Kidney capillary endothelial cell (primary cell): ENCODE measurements around the gene NDUFS1.
"Not testable (repeated sequence)": the region's sequence is repeated elsewhere in the genome, so short reads cannot be mapped to it uniquely, and the experiment has no call there.

Source experiments
- DNase-seq: peaks from one replicate; pipeline ENCODE4 v3.0.0-alpha.2; 2018; ENCODE audit warnings: low spot score

Gene NDUFS1

DNA sequence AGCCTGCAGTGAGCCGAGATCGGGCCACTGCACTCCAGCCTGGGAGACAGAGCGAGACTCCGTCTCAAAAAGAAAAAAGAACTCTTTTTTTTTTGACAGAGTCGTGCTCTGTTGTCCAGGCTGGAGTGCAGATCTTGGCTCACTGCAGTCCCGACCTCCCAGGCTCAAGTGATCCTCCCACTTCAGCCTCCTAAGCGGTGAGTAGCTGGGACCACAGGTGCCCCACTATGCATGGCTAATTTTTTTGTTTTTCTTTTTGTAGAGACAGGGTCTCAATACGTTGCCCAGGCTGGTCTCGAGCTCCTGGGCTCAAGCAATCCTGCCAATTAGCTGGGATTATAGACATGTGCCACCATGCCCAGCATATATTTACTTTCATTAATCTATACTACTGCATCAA is 60.8 kb downstream of the NDUFS1 start:
- DNase-seq, result no peak

- no peak for DNase-seq
These were observed 62.4 kb downstream of the NDUFS1 start for GRCh38 chr2:206096876-206097275.

DNA sequence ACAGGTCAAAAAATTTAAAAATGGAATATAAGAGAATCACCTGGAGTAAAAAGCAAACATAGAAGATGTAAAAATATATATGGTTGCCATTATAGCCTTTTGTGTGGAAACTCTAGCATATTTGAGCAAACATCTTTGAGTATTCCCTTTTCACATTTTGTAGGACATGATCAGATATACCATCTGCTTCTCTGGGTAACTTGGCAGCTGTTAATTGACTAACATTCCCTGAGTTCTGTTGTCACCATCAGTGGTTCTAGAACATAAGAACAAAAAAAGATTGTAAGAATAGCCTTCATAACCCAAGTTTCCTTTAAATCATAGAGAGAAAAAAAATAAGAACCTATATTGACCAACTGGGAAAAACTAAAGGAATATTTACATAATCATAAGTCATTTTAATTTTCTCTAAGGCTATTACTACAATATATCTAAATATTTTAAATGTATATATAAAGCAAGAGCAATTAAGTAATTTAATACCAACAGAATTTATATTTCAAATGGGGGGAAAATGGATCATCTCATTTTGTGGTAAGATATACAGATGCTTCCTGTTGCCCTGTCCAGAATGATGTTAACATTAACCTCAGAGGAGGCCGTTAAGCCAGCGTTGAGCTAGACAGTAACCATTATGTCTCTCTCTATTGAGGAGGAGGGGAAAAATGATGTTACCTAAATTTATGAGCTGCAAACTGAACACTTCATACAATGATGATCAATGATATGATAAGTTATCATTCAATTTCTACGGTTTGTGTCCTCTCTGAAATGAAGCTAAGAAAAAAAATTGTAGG is 63.5 kb downstream of the NDUFS1 start:
- DNase-seq, result no peak

DNA sequence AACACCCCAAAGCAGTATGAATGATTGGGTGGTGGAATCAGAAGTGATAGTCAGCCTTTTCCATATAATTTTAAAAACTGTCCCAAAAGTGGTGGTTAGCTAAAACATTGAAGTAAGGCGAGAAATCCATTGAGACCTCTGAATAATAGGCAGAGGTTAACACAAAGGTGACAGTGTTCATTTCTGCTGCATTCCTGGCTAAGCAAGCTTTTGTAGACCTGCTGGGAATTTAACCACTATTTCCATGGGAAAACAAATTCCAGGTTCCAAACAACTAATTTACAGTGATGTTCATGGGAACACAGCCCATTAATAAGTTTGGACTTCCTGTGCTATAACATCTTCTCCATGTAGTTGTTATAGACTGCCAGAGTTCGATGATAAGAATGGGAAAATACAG is 66.9 kb downstream of the NDUFS1 start:
- no peak for DNase-seq

DNA sequence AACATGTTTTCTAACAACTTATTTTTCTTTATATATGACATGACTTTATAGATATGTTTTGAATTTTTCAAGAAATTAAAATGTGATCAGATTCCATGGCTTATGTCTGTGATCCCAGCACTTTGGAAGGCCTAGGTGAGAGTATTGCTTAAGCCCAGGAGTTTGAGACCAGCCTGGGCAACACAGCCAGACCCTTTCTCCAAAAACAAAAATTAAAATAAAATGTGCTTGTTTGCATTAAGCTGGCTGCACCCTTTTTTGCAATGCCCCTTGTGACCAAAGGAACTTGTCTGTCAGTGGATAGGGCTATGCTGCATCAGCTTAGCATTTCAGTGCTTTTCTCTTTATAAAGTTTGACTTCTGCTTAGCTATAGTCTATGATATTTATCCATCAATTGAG is 71.0 kb downstream of the NDUFS1 start:
- DNase-seq, result no peak

DNA sequence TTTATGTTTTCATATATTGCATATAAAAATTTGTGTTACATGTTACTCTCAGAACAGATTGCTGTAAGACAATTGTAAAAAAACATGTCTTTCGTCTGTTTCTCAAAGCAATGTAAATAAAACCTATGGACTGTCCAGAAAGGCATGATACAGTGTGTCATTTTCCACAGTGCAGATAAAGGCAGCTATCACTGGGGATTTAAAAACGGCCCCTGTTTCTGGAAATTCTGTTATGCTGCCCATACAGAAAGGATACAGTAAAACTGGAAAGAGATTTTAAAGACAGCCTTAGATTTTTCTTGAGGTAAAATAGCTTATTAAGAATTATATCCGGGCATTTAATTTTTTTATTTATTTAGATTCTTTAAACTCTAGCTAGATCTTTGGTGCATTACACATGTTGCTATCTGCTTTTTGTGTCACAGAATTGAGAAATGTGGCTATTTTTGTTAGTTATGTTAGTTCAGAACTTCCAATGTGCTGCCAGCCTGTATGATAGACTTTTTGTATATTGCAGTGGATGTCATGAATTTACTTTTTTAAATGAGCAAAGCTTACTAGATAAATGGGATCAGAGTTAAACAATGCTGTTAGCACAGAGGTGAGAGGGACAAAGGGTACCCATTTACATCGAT is 72.4 kb downstream of the NDUFS1 start:
- DNase-seq, result peak; percentile 21

GRCh38 chr2:206085742-206086445 is 73.3 kb downstream of the NDUFS1 start, which contains the start of gene INO80D:
TSS of gene INO80D (minus strand) at chr2:206086174. CDS start at chr2:206063016, 23,158 bp downstream.
- DNase-seq, result peak; percentile 78

- peak; percentile 7 for DNase-seq
These were observed 74.1 kb downstream of the NDUFS1 start for GRCh38 chr2:206084870-206085741.

DNA sequence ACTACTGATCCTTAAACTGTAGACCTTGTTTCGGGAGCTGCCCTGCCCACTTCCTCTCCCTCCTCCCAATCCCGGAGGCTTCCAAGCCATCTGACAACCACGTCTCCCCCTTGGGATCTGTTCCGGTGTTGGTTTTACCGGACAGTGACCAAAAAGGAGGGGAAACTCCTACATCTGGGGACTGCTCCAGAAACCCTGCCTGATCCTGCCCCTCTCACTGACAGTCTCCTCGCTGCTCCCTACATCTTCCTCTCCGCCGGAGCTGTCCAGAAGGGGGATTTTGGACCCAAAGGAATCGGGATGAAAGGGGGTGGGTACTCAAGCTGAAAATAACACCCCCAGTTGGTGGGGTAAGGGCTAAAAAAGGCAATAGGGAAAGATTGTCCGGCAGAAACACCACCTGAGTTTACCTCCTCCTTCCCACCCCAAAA is 74.8 kb downstream of the NDUFS1 start:
- DNase-seq, result peak; percentile 55

- peak; percentile 5 for DNase-seq
These were observed 75.4 kb downstream of the NDUFS1 start for GRCh38 chr2:206083602-206084438.

DNA sequence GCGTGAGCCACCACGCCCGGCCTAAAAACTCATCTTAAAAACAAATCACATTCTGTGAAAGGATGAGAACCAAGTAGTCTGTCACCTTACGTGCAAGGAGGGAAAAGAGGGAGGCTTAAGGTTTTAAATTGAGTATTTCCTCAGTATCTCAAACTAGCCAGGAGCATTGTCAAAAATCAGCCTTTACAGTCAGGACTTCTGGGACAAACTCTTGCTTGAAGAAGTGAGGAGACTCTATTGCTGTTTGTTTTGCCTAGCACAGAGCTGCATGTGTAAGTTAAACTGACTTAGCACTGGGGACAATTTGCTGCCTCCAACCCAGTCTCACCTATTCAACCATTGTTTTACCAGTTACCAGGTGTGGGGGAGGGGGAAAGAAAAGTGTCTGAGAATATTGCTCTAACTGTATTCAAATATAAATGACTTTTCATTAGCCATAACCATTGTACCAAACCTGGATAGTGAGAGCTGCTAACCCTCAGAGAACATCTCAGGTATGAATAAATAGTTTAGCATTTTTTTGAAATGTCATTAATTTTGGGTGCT is 76.9 kb downstream of the NDUFS1 start:
- no peak for DNase-seq

DNA sequence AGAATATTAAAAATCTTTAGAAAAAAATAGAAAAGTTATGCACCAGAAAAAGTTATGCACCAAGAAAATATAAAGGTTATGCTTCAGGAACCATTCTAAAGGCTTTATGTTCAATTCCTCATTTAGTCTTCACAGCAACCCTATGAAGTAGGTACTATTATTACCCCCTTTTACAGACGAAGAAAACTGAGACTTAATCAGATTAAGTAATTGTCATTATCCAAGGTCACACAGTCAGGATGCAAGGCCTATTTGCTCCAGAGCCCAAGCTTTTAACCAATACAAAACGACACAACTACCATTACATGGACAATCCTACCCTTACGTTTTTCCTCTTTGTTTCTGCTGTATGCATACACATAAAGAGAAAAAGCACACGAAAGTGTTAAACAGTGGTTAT is 78.3 kb downstream of the NDUFS1 start:
- DNase-seq, result no peak

GRCh38 chr2:206079699-206080465 is 79.4 kb downstream of the NDUFS1 start:
- DNase-seq, result no peak

DNA sequence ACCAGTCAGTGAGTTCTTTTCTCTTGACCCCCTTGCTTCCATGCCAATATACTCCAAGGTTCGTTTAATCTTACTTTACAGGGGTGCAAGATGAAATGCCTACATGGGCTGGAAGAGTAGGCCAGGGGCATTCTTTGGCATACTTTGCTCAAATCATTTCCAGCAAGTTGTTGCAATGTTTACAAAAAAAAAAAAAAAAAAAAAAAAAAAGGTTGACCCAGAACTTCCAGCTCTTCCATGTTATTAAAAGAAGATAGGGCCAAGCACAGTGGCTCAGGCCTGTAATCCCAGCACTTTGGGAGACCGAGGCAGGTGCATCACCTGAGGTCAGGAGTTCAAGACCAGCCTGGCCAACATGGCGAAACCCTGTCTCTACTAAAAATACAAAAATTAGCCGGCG is 81.4 kb downstream of the NDUFS1 start:
- DNase-seq, result not testable (repeated sequence)

DNA sequence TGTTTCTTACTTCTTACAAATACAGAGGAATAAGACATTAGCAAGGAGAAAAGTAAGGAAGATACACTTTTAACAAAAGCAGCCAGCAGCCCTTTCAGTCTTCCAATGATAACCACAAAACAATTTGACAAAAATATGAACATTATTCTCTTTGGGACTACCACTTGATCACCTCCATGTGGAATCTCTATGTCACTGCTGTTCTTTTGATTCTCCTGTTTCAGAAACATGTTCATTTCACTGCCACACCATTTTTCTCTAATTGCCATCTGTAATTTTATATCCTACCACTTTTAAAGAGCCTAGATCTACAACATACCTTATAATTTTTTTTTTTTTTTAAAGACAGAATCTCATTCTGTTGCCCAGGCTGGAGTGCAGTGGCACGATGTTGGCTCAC is 84.1 kb downstream of the NDUFS1 start:
- DNase-seq, result no peak

DNA sequence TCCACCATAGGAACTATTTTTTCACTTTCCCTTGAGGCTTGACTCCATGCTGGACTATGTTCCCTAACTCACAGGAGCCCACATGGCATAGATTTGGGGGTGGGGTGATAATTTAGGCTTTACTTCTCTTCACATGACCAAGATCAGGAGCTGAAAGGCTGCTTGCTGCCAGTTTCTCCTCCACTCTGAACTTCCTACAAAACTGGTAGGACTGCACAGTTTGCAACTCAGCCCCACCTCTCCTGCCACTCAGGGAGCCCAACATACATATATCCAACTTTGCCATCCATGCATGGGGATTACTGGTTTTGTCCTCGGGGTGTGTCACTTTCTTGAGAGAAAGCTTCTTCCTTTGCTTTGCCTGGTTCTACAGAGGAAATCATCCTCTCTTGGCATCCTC is 87.4 kb downstream of the NDUFS1 start:
- no peak for DNase-seq

- DNase-seq, result no peak
These were observed 89.8 kb downstream of the NDUFS1 start for GRCh38 chr2:206069417-206069816.

DNA sequence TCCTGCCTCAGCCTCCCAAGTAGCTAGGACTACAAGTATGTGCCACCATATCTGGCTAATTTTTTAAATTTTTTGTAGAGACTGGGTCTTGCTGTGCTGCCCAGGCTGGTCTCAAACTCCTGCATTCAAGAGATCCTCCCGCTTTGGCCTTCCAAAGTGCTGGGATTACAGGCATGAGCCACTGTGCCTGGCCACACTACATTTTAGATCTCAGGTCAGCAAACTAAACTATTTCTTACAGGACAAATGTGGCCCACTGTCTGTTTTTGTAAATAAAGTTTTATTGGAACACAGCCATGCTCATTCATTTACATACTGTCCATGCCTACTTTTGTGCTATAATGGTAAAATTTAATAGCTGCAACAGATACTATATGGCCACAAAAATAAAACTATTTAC is 91.0 kb downstream of the NDUFS1 start:
- no peak for DNase-seq
